B cell (primary cell): Measurements from ENCODE around the gene TACC3. TPM values are rescaled to one million over a fixed set of nuclear protein-coding genes. Genes with fewer than 3 reads are reported as not detected.

ENCODE experiments used
- ATAC-seq: fragments of 200-7000 bp; cut with Tn5 transposase; one replicate; pipeline ENCODE4 v1.10.0; 2021; ENCODE audit warnings: low read depth, mild to moderate bottlenecking, moderate number of reproducible peaks, moderate library complexity
- CTCF ChIA-PET: fragments of 350-600 bp; sonication (Branson Sonifier 250); formaldehyde crosslinking; loops from one replicate; lab custom pipeline; 2021; ENCODE audit warnings: antibody characterized with exemption, inconsistent platforms; lab: Charles Lee
- POLR2A ChIA-PET: fragments of 350-600 bp; sonication (Branson Sonifier 250); formaldehyde crosslinking; loops from one replicate; lab custom pipeline; 2021; ENCODE audit warnings: antibody characterized with exemption; lab: Charles Lee
- DNase-seq: peaks from one replicate; pipeline ENCODE4 v3.0.0; 2013
- H2AFZ ChIP-seq: 2 replicates; pipeline ENCODE4 v1.6.1; 2012; ENCODE audit warnings: mild to moderate bottlenecking, low read depth, low read length; ENCODE audit not compliant: insufficient read depth, poor library complexity, severe bottlenecking
- H3K27ac ChIP-seq, 2 donors: 1 replicate in 1 of 2; 2 replicates in 1 of 2; pipeline ENCODE4 v1.5.1; 2012 to 2013; ENCODE audit warnings: low read length in 2 of 2, mild to moderate bottlenecking in 2 of 2, moderate library complexity in 1 of 2
- H3K27me3 ChIP-seq, 4 experiments: fragments of 200-600 bp in 1 of 4; sonication (generic) in 1 of 4; replicated peaks in 1 of 4; 1 replicate in 2 of 4; 2 replicates in 2 of 4; pipeline versions ENCODE4 v1.6.1 to v1.7.0; 2013 to 2016; ENCODE audit warnings: low read length in 3 of 4, mild to moderate bottlenecking in 2 of 4, mixed read lengths in 1 of 4, moderate library complexity in 1 of 4; ENCODE audit not compliant: insufficient read depth in 4 of 4, control insufficient read depth in 3 of 4; ENCODE audit errors: control extremely low read depth in 1 of 4
- H3K36me3 ChIP-seq, 2 experiments: replicated peaks in 1 of 2; 1 replicate in 1 of 2; 2 replicates in 1 of 2; pipeline versions ENCODE4 v1.6.1 to v1.7.1; 2013; ENCODE audit warnings: low read length in 1 of 2; ENCODE audit not compliant: insufficient read depth in 2 of 2, control insufficient read depth in 1 of 2; ENCODE audit errors: control extremely low read depth in 1 of 2, extremely low read depth in 1 of 2
- H3K4me1 ChIP-seq, 2 donors: fragments of 200-600 bp in 1 of 2; sonication (generic) in 1 of 2; 1 replicate in 1 of 2; 2 replicates in 1 of 2; pipeline versions ENCODE4 v1.5.1 to v1.6.1; 2013 to 2017; ENCODE audit warnings: low read length in 2 of 2; ENCODE audit not compliant: control insufficient read depth in 2 of 2, insufficient read depth in 2 of 2
- H3K4me2 ChIP-seq: replicated peaks from 2 replicates; pipeline ENCODE3; 2012; ENCODE audit warnings: mild to moderate bottlenecking, low read depth, low read length; ENCODE audit not compliant: poor library complexity, severe bottlenecking
- H3K4me3 ChIP-seq, 5 experiments: fragments of 200-600 bp in 1 of 5; sonication (generic) in 1 of 5; 1 replicate in 3 of 5; 2 replicates in 2 of 5; pipeline versions ENCODE4 v1.5.1 to v1.7.0; 2011 to 2016; ENCODE audit warnings: low read length in 4 of 5, mild to moderate bottlenecking in 4 of 5, low read depth in 2 of 5, control low read depth in 1 of 5, moderate library complexity in 1 of 5; ENCODE audit not compliant: insufficient read depth in 1 of 5; ENCODE audit errors: control extremely low read depth in 1 of 5, extremely low read depth in 1 of 5
- H3K79me2 ChIP-seq: fragments of 200-600 bp; sonication (generic); one replicate; pipeline ENCODE4 v1.6.0; 2016; ENCODE audit warnings: low read length; ENCODE audit not compliant: control insufficient read depth, insufficient read depth
- H3K9ac ChIP-seq: fragments of 200-600 bp; sonication (generic); 2 replicates; pipeline ENCODE4 v1.6.1; 2017; ENCODE audit warnings: mild to moderate bottlenecking, low read length, moderate library complexity
- H3K9me3 ChIP-seq, 3 donors: one replicate each; pipeline versions ENCODE4 v1.6.1 to v1.7.1; 2013; ENCODE audit warnings: low read length in 2 of 3; ENCODE audit not compliant: control insufficient read depth in 2 of 3, insufficient read depth in 1 of 3; ENCODE audit errors: control extremely low read depth in 1 of 3
- H4K20me1 ChIP-seq: 2 replicates; pipeline ENCODE4 v1.6.0; 2012; ENCODE audit warnings: mild to moderate bottlenecking, low read length; ENCODE audit not compliant: insufficient read depth, control insufficient read depth, poor library complexity, severe bottlenecking
- H3K27ac Mint-ChIP-seq: one replicate; pipeline ENCODE4 v1.8.0; 2021; ENCODE audit warnings: mixed read lengths
- H3K27me3 Mint-ChIP-seq: one replicate; pipeline ENCODE4 v1.8.0; 2021; ENCODE audit warnings: mixed read lengths
- H3K4me1 Mint-ChIP-seq: one replicate; pipeline ENCODE4 v1.8.0; 2021; ENCODE audit warnings: mixed read lengths
- H3K4me3 Mint-ChIP-seq: one replicate; pipeline ENCODE4 v1.8.0; 2021; ENCODE audit warnings: mixed read lengths
- H3K9me3 Mint-ChIP-seq: one replicate; pipeline ENCODE4 v1.8.0; 2022; ENCODE audit warnings: mixed read lengths; ENCODE audit not compliant: insufficient read depth
- CTCF ChIP-seq: fragments of 200-600 bp; IDR thresholded peaks from one replicate; pipeline ENCODE4 v1.8.0; 2022; ENCODE audit warnings: antibody characterized with exemption, mild to moderate bottlenecking
- EZH2 ChIP-seq: IDR thresholded peaks from 2 replicates; pipeline ENCODE4 v1.6.1; 2012; ENCODE audit warnings: borderline replicate concordance, low read depth, mild to moderate bottlenecking, moderate library complexity, low read length; ENCODE audit not compliant: insufficient read depth, poor library complexity, severe bottlenecking
- WGBS: methylation state at CpG from one replicate; pipeline ENCODE4 v1.1.5; 2013; ENCODE audit warnings: missing lambda C conversion rate; ENCODE audit not compliant: insufficient coverage; 5-methylcytosine and 5-hydroxymethylcytosine counted together
- intact Hi-C: fragments of 100-400 bp; cut with micrococcal nuclease; formaldehyde crosslinking; loops from one replicate; pipeline ENCODE4 v1.10.0; 2022
- polyA plus RNA-seq: library from polyadenylated mRNA; depleted of rRNA; stranded (reverse); fragments of >200 nt; gene quantifications from 2 replicates; pipeline ENCODE4 v1.2.3, GENCODE V29; 2012
- total RNA-seq, 2 donors: library from RNA; stranded (reverse); fragments of 120-200 nt in 1 of 2; gene quantifications; 1 replicate in 1 of 2; 2 replicates in 1 of 2; pipeline versions ENCODE4 v1.2.3 to v1.2.4, GENCODE V29; 2013 to 2022

The TACC3 gene
- total and polyA plus RNA-seq, 2 donors (not counting 1 experiment from before 2014, with no cell fraction given): 29.5 to 47.9 TPM

- POLR2A ChIA-PET: no interaction called here
- Histone ChIP-seq H3K4me1 (peaks cover 3 to 4% of the 10 kb centered on the region in 2 donors), H3K27ac (no peak overlapping the region), H3K9ac (no peak overlapping the region), H2AFZ (no peak overlapping the region), H3K27me3 (peaks cover 0 to 17% (median 2%) of the 10 kb centered on the region in 4 experiments), H3K9me3 (no peaks in the 10 kb centered on the region), H3K36me3 (no peaks in the 10 kb centered on the region), H3K79me2 (no peaks in the 10 kb centered on the region), H3K4me2 (no peak overlapping the region), H4K20me1 (no peaks in the 10 kb centered on the region), H3K4me3 (no peak overlapping the region)
- no peak for ATAC-seq
- peaks cover 6% of the 10 kb centered on the region for H3K4me1 Mint-ChIP-seq
- DNase-seq: no peak
- H3K4me3 Mint-ChIP-seq: no peak overlapping the region
- peaks cover 3% of the 10 kb centered on the region for H3K27me3 Mint-ChIP-seq
- no peaks in the 10 kb centered on the region for H3K9me3 Mint-ChIP-seq
- H3K27ac Mint-ChIP-seq: peak overlapping the region; percentile 13
- intact Hi-C loops: no loop called here
- no peak for TF ChIP-seq CTCF
- TF ChIP-seq EZH2: no peak
- 86% methylated on average over 19 of the region's 19 CpGs for WGBS
- CTCF ChIA-PET: interaction anchor here (1.4 kb wide), 1 partner anchor 11 kb away, joined by 5 read pairs; no protein-coding TSS in a partner anchor
Measured at GRCh38 chr4:1759170-1759817, 38.0 kb downstream of the TACC3 start.

- Histone ChIP-seq H3K27ac (no peak overlapping the region), H3K79me2 (no peaks in the 10 kb centered on the region), H3K4me1 (peaks cover 3 to 4% of the 10 kb centered on the region in 2 donors), H3K27me3 (peaks cover 0 to 20% (median 2%) of the 10 kb centered on the region in 4 experiments), H3K9ac (no peak overlapping the region), H2AFZ (no peak overlapping the region), H3K4me2 (no peak overlapping the region), H3K4me3 (no peak overlapping the region), H3K36me3 (no peaks in the 10 kb centered on the region), H3K9me3 (no peaks in the 10 kb centered on the region), H4K20me1 (no peaks in the 10 kb centered on the region)
- CTCF ChIA-PET: no interaction called here
- POLR2A ChIA-PET: no interaction called here
- Mint-ChIP-seq H3K4me1 (peaks cover 6% of the 10 kb centered on the region), H3K27ac (no peak overlapping the region), H3K27me3 (peaks cover 3% of the 10 kb centered on the region), H3K4me3 (no peak overlapping the region), H3K9me3 (no peaks in the 10 kb centered on the region)
- TF ChIP-seq CTCF (no peak), EZH2 (no peak)
- ATAC-seq: no peak
- intact Hi-C loops: no loop called here
- DNase-seq: no peak
- 52% methylated on average over 13 of the region's 13 CpGs for WGBS
Measured at GRCh38 chr4:1759818-1760223, 38.5 kb downstream of the TACC3 start.
